Activated B cell treated with CpG ODN at 0.5 μM for 24 hours (primary cell): ENCODE measurements around the gene POLR2M. TPM values are rescaled to one million over a fixed set of nuclear protein-coding genes. Genes with fewer than 3 reads are reported as not detected.

ENCODE experiments used
- ATAC-seq: fragments of 200-7000 bp; cut with Tn5 transposase; one replicate; pipeline ENCODE4 v1.10.0; 2021; ENCODE audit warnings: low read depth, mild to moderate bottlenecking, moderate library complexity
- CTCF ChIA-PET: fragments of 350-600 bp; sonication (Branson Sonifier 250); formaldehyde crosslinking; loops from one replicate; lab custom pipeline; 2021; ENCODE audit warnings: antibody characterized with exemption; lab: Charles Lee
- POLR2A ChIA-PET: fragments of 350-600 bp; sonication (Branson Sonifier 250); formaldehyde crosslinking; loops from one replicate; lab custom pipeline; 2021; ENCODE audit warnings: antibody characterized with exemption; lab: Charles Lee
- DNase-seq: peaks from one replicate; pipeline ENCODE4 v3.0.0; 2022
- H3K27ac Mint-ChIP-seq: one replicate; pipeline ENCODE4 v1.8.0; 2020; ENCODE audit warnings: mixed read lengths
- H3K27me3 Mint-ChIP-seq: one replicate; pipeline ENCODE4 v1.8.0; 2021; ENCODE audit warnings: mixed read lengths
- H3K36me3 Mint-ChIP-seq: one replicate; pipeline ENCODE4 v1.8.0; 2021; ENCODE audit warnings: low read depth, mixed read lengths
- H3K4me1 Mint-ChIP-seq: one replicate; pipeline ENCODE4 v1.8.0; 2021; ENCODE audit warnings: mixed read lengths
- H3K4me3 Mint-ChIP-seq: one replicate; pipeline ENCODE4 v1.8.0; 2020; ENCODE audit warnings: mild to moderate bottlenecking, mixed read lengths
- H3K9me3 Mint-ChIP-seq: one replicate; pipeline ENCODE4 v1.8.0; 2020; ENCODE audit warnings: mixed read lengths
- CTCF ChIP-seq: fragments of 200-600 bp; IDR thresholded peaks from one replicate; pipeline ENCODE4 v1.8.0; 2022; ENCODE audit warnings: antibody characterized with exemption, mild to moderate bottlenecking
- intact Hi-C: fragments of 100-400 bp; cut with micrococcal nuclease; formaldehyde crosslinking; loops from one replicate; pipeline ENCODE4 v1.15.1; 2024
- total RNA-seq: library from RNA; stranded (reverse); gene quantifications from 2 replicates; pipeline ENCODE4 v1.2.3, GENCODE V29; 2022

POLR2M gene
- total RNA-seq, 1 donor from 2014 or later = 65.2 TPM

- CTCF ChIA-PET = no interaction called here
- no peaks in the 10 kb centered on the region for H3K9me3 Mint-ChIP-seq
- no peaks in the 10 kb centered on the region for H3K4me1 Mint-ChIP-seq
- no peak overlapping the region for H3K27ac Mint-ChIP-seq
- peaks cover 6% of the 10 kb centered on the region for H3K27me3 Mint-ChIP-seq
- no peaks in the 10 kb centered on the region for H3K36me3 Mint-ChIP-seq
- intact Hi-C loops = no loop called here
- POLR2A ChIA-PET = no interaction called here
- no peak for TF ChIP-seq CTCF
- no peak overlapping the region for H3K4me3 Mint-ChIP-seq
- no peak for ATAC-seq
- no peak for DNase-seq
Observed at GRCh38 chr15:57675481-57676181, 30.9 kb upstream of the POLR2M start.

- Mint-ChIP-seq H3K27me3 (peaks cover 6% of the 10 kb centered on the region), H3K4me3 (no peak overlapping the region), H3K4me1 (no peaks in the 10 kb centered on the region), H3K9me3 (no peaks in the 10 kb centered on the region), H3K36me3 (no peaks in the 10 kb centered on the region), H3K27ac (no peak overlapping the region)
- ChIA-PET CTCF (no interaction called here), POLR2A (no interaction called here)
- ATAC-seq (no peak), DNase-seq (no peak)
- intact Hi-C loops = no loop called here
- TF ChIP-seq CTCF = no peak
Observed at GRCh38 chr15:57676585-57676984, 29.9 kb upstream of the POLR2M start.

- Mint-ChIP-seq H3K9me3 (no peaks in the 10 kb centered on the region), H3K27me3 (peaks cover 3% of the 10 kb centered on the region), H3K36me3 (no peaks in the 10 kb centered on the region), H3K27ac (no peak overlapping the region), H3K4me3 (no peak overlapping the region), H3K4me1 (no peaks in the 10 kb centered on the region)
- ATAC-seq (no peak), DNase-seq (no peak)
- intact Hi-C loops = no loop called here
- ChIA-PET POLR2A (no interaction called here), CTCF (interaction anchor here (1.1 kb wide), 1 partner anchor 135 kb away, joined by 3 read pairs; no protein-coding TSS in a partner anchor)
- no peak for TF ChIP-seq CTCF
Observed at GRCh38 chr15:57677204-57677603, 29.3 kb upstream of the POLR2M start.

- no peaks in the 10 kb centered on the region for H3K4me1 Mint-ChIP-seq
- ChIA-PET POLR2A (no interaction called here), CTCF (no interaction called here)
- no peak overlapping the region for H3K4me3 Mint-ChIP-seq
- DNase-seq (no peak), ATAC-seq (no peak)
- H3K36me3 Mint-ChIP-seq = peaks cover 1% of the 10 kb centered on the region
- intact Hi-C loops = no loop called here
- TF ChIP-seq CTCF = no peak
- no peaks in the 10 kb centered on the region for H3K27me3 Mint-ChIP-seq
- H3K27ac Mint-ChIP-seq = no peak overlapping the region
- H3K9me3 Mint-ChIP-seq = no peaks in the 10 kb centered on the region
Observed at GRCh38 chr15:57680021-57680420, 26.5 kb upstream of the POLR2M start.

GRCh38 chr15:57681011-57681410, 25.5 kb upstream of the POLR2M start:
- ATAC-seq (no peak), DNase-seq (no peak)
- H3K9me3 Mint-ChIP-seq = no peaks in the 10 kb centered on the region
- no peaks in the 10 kb centered on the region for H3K4me1 Mint-ChIP-seq
- H3K27ac Mint-ChIP-seq = no peak overlapping the region
- ChIA-PET POLR2A (interaction anchor here (0.7 kb wide), 1 partner anchor 37 kb away, joined by 3 read pairs; no protein-coding TSS in a partner anchor), CTCF (no interaction called here)
- H3K4me3 Mint-ChIP-seq = no peak overlapping the region
- H3K27me3 Mint-ChIP-seq = no peaks in the 10 kb centered on the region
- TF ChIP-seq CTCF = no peak
- intact Hi-C loops = no loop called here
- H3K36me3 Mint-ChIP-seq = peaks cover 1% of the 10 kb centered on the region
